GM12874 (cell line): ENCODE measurements around the gene DLX3.

Source experiments
- CTCF ChIP-seq: IDR thresholded peaks from 2 replicates; pipeline ENCODE4 v1.5.1; 2011; ENCODE audit warnings: low read depth, mild to moderate bottlenecking, control low read depth, low read length, moderate library complexity; ENCODE audit not compliant: insufficient read depth

DLX3 gene

GRCh38 chr17:49998836-49999511 is 4.0 kb upstream of the DLX3 start:
- no peak for TF ChIP-seq CTCF

GRCh38 chr17:49997773-49998703 is 3.0 kb upstream of the DLX3 start:
- TF ChIP-seq CTCF, result peak; percentile 91

- TF ChIP-seq CTCF, result no peak
Measured at GRCh38 chr17:49997301-49997650, 2.3 kb upstream of the DLX3 start.

- peak; percentile 98 for TF ChIP-seq CTCF
Measured at GRCh38 chr17:49996495-49997300, 1.7 kb upstream of the DLX3 start.

GRCh38 chr17:49996121-49996494 is 1.1 kb upstream of the DLX3 start:
- no peak for TF ChIP-seq CTCF

GRCh38 chr17:49994085-49995054 is 654 bp downstream of the DLX3 start:
- TF ChIP-seq CTCF, result no peak
